CD4-positive, alpha-beta memory T cell (primary cell): ENCODE results near the gene KCTD18. TPM values are rescaled to one million over a fixed set of nuclear protein-coding genes. Genes with fewer than 3 reads are reported as not detected.

ENCODE experiments used
- CTCF ChIA-PET: fragments of 350-600 bp; sonication (Branson Sonifier 250); formaldehyde crosslinking; loops from one replicate; lab custom pipeline; 2021; ENCODE audit warnings: inconsistent platforms; ENCODE audit not compliant: partially characterized antibody; lab: Charles Lee
- POLR2A ChIA-PET: fragments of 350-600 bp; sonication (Branson Sonifier 250); formaldehyde crosslinking; loops from one replicate; lab custom pipeline; 2021; ENCODE audit not compliant: partially characterized antibody; lab: Charles Lee
- DNase-seq, 5 donors: peaks; one replicate each; pipeline versions ENCODE4 v3.0.0 to v3.0.0-alpha.2; 2020 to 2022; ENCODE audit warnings: mixed read lengths in 1 of 5
- H3K27ac ChIP-seq: one replicate; pipeline ENCODE4 v1.7.0; 2013; ENCODE audit warnings: low read depth, low read length
- H3K27me3 ChIP-seq: 2 replicates; pipeline ENCODE4 v1.7.0; 2013; ENCODE audit warnings: mild to moderate bottlenecking, low read length, moderate library complexity; ENCODE audit not compliant: insufficient read depth
- H3K36me3 ChIP-seq: 2 replicates; pipeline ENCODE4 v1.7.0; 2013; ENCODE audit warnings: mild to moderate bottlenecking, low read length, moderate library complexity; ENCODE audit not compliant: insufficient read depth
- H3K4me1 ChIP-seq: 2 replicates; pipeline ENCODE4 v1.7.0; 2013; ENCODE audit warnings: mild to moderate bottlenecking, low read length, moderate library complexity; ENCODE audit not compliant: insufficient read depth
- H3K4me3 ChIP-seq, 2 donors: one replicate each; pipeline ENCODE4 v1.7.0; 2013; ENCODE audit warnings: low read length in 2 of 2, mild to moderate bottlenecking in 1 of 2
- H3K9me3 ChIP-seq, 2 donors: one replicate each; pipeline ENCODE4 v1.7.0; 2013; ENCODE audit warnings: low read length in 2 of 2, control low read depth in 1 of 2; ENCODE audit not compliant: control insufficient read depth in 1 of 2
- H3K27ac Mint-ChIP-seq, 7 donors: one replicate each; pipeline ENCODE4 v1.8.0; 2020 to 2021; ENCODE audit warnings: mixed read lengths in 7 of 7, mild to moderate bottlenecking in 6 of 7, inconsistent platforms in 3 of 7, moderate library complexity in 3 of 7
- H3K27me3 Mint-ChIP-seq, 2 donors: one replicate each; pipeline ENCODE4 v1.8.0; 2020 to 2021; ENCODE audit warnings: mixed read lengths in 2 of 2
- H3K36me3 Mint-ChIP-seq, 2 donors: one replicate each; pipeline ENCODE4 v1.8.0; 2020 to 2021; ENCODE audit warnings: mixed read lengths in 2 of 2, inconsistent platforms in 1 of 2, mild to moderate bottlenecking in 1 of 2
- H3K4me1 Mint-ChIP-seq, 4 donors: one replicate each; pipeline ENCODE4 v1.8.0; 2020 to 2021; ENCODE audit warnings: mixed read lengths in 4 of 4, mild to moderate bottlenecking in 1 of 4
- H3K4me3 Mint-ChIP-seq, 8 donors: one replicate each; pipeline ENCODE4 v1.8.0; 2020 to 2021; ENCODE audit warnings: mixed read lengths in 8 of 8, mild to moderate bottlenecking in 7 of 8, moderate library complexity in 6 of 8, inconsistent platforms in 3 of 8
- H3K9me3 Mint-ChIP-seq, 8 donors: one replicate each; pipeline ENCODE4 v1.8.0; 2020 to 2021; ENCODE audit warnings: mixed read lengths in 8 of 8, mild to moderate bottlenecking in 5 of 8, inconsistent platforms in 3 of 8, moderate library complexity in 1 of 8
- intact Hi-C: fragments of 100-400 bp; cut with micrococcal nuclease; formaldehyde crosslinking; loops from one replicate; pipeline ENCODE4 v1.15.1; 2023
- polyA plus RNA-seq, 2 donors: library from polyadenylated mRNA; unstranded; fragments of 300-500 nt; fragmentation: Illumina TruSeq; gene quantifications; one replicate each; pipeline ENCODE4 v1.2.3, GENCODE V29; 2021
- total RNA-seq, 2 experiments: library from RNA; stranded (reverse); gene quantifications; one replicate each; pipeline ENCODE4 v1.2.3, GENCODE V29; 2021

The KCTD18 gene
- total RNA-seq (10 to 100 TPM; 19.2 to 21.1 TPM), polyA plus RNA-seq (10 to 100 TPM; 14.0 to 15.6 TPM)

DNA sequence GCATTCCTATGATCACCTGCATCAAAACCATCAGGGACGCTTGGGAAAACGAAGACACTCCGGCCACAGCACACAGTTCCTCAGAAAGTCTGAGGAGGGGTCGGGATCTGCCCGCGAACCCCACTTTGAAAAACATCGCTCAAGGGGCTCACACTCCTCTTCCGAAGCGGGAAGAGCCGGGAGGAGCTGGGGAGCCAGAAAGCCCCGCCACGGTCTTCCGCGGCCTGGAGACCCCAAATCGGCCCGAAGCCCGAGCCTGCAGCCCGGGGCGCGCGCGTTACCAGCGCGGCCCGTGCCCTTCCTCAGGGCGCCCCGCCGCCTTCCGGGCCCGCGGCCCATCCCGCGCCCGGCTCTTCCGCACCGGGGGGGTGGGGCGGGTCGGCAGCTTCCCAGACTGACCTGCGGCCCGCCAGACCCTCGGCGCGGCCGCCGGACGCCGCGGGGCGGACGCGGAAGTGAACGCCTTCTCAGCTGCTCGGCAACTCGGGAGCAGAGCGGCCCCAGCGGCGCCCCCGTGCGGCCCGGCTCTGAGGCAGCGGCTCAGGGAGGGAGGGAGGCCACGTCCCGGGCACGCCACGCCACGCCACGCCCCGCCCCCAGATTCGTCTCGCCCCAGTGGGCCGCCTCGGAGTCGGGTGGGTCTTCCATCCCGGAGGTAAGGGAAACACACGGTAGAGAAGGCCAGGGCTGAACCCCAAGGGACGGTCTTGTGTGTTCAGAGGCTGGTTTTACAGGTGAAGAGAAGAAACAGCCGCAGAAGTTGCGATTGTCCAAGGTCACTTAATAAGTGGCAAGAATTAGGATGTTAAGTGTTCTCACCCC, at the start of gene KCTD18:
TSS of gene KCTD18 (minus strand) at position 457 of the 822 bp plus-strand sequence. CDS start 3,052 bp downstream, outside the sequence.
- CTCF ChIA-PET: interaction anchor here (0.8 to 3.6 kb wide), 11 partner anchors 11 to 567 kb away, joined by 3 to 20 read pairs (median 3); partner anchors contain the start of gene SGO2
- Histone ChIP-seq H3K36me3 (no peaks in the 10 kb centered on the region), H3K27me3 (no peaks in the 10 kb centered on the region), H3K4me3 (peak within 1 kb of the TSS; percentile 81), H3K4me1 (peaks cover 29% of the 10 kb centered on the region), H3K27ac (peak within 1 kb of the TSS; percentile 73), H3K9me3 (no peaks in the 10 kb centered on the region)
- POLR2A ChIA-PET: interaction anchor here (0.6 to 1.6 kb wide), 12 partner anchors 12 to 784 kb away, joined by 3 to 12 read pairs (median 4); partner anchors contain the start of genes CLK1, NIF3L1 and SGO2
- DNase-seq: peak; percentile 85 to 90 (median 87)
- no peaks in the 10 kb centered on the region for H3K9me3 Mint-ChIP-seq
- H3K4me3 Mint-ChIP-seq: peak within 1 kb of the TSS; percentile 91 to 98 (median 93)
- peaks cover 30 to 43% (median 32%) of the 10 kb centered on the region in 4 donors for H3K4me1 Mint-ChIP-seq
- intact Hi-C loops: loop anchor here (1.0 to 10.0 kb wide), 2 partner anchors 16 to 945 kb away; partner anchors contain the start of genes SGO2, STRADB and TRAK2
- peak within 1 kb of the TSS; percentile 94 to 98 (median 96) for H3K27ac Mint-ChIP-seq
- peaks cover 5 to 22% of the 10 kb centered on the region in 2 donors for H3K36me3 Mint-ChIP-seq
- no peaks in the 10 kb centered on the region for H3K27me3 Mint-ChIP-seq

DNA sequence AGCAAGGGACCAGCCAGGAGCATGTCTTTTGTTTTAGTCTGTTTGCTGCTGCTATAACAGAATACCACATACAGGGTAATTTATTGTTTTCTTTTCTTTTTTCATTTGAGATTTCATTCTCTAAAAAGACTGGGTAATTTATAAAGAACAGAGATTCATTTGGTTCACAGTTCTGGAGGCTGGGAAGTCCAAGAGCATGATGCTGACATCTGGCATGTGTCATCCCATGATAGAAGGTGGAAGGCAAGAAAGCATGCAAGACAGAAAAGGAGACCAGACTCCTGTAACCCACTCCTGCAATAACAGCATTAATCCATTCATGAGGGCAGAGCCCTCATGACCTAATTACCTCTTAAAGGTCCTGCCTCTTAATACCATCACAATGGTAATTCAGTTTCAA, 30.9 kb upstream of the KCTD18 start:
- Mint-ChIP-seq H3K4me3 (no peak overlapping the region), H3K27ac (no peak overlapping the region), H3K4me1 (no peaks in the 10 kb centered on the region), H3K27me3 (no peaks in the 10 kb centered on the region), H3K36me3 (peaks cover 9 to 35% of the 10 kb centered on the region in 2 donors), H3K9me3 (peaks cover 0 to 9% (median 5%) of the 10 kb centered on the region in 8 donors)
- intact Hi-C loops: no loop called here
- Histone ChIP-seq H3K27ac (no peak overlapping the region), H3K4me1 (no peaks in the 10 kb centered on the region), H3K9me3 (no peaks in the 10 kb centered on the region), H3K27me3 (no peaks in the 10 kb centered on the region), H3K36me3 (no peaks in the 10 kb centered on the region), H3K4me3 (no peak overlapping the region)
- POLR2A ChIA-PET: no interaction called here
- CTCF ChIA-PET: no interaction called here
- DNase-seq: no peak

DNA sequence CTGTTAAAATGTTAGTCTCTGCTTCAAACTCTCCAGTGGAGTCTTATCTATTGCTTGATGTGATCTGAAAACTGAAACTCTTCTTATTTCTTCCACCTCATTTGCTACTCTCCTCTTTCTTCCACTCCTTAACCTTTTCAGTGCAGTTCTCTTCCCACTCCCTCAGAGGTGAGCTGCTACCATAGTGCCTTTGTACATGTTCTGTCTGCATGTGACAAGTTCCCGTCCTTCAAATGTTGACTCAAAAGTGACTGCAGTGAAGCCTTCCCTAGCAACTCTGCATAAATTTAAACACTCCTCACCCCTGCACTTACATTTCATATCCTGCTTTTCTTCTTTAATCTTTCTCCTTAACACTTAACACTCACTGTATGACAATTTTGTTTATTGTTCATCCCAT, 28.3 kb upstream of the KCTD18 start:
- no peaks in the 10 kb centered on the region for H3K4me1 ChIP-seq
- Mint-ChIP-seq H3K9me3 (peaks cover 0 to 9% (median 5%) of the 10 kb centered on the region in 8 donors), H3K27me3 (no peaks in the 10 kb centered on the region), H3K4me1 (no peaks in the 10 kb centered on the region), H3K27ac (no peak overlapping the region), H3K36me3 (peaks cover 9 to 21% of the 10 kb centered on the region in 2 donors), H3K4me3 (no peak overlapping the region)
- intact Hi-C loops: no loop called here
- H3K27me3 ChIP-seq: no peaks in the 10 kb centered on the region
- H3K27ac ChIP-seq: no peak overlapping the region
- no peaks in the 10 kb centered on the region for H3K9me3 ChIP-seq
- H3K4me3 ChIP-seq: no peak overlapping the region
- no peaks in the 10 kb centered on the region for H3K36me3 ChIP-seq
- ChIA-PET CTCF (interaction anchor here (1.1 kb wide), 1 partner anchor 13 kb away, joined by 3 read pairs; no protein-coding TSS in a partner anchor), POLR2A (no interaction called here)
- no peak for DNase-seq

DNA sequence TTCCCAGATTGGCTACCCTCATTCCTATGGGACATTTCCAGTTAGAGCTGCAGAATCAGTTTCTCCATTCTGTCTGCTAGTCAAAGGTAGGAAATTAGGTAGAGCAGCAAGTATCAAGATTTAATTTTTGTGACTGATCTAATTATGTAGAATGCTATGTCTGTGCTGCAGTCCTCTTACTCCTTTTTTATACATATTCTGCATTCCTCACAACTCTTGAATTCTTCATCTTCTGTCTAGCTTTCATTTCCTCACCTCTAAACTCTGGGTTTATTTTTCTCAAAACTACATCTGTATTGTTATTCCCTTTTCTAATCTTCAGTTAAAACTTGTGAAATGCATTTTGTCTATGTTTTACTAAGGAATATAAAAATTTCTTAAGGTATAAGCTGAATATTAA, 24.7 kb upstream of the KCTD18 start:
- no peaks in the 10 kb centered on the region for H3K36me3 ChIP-seq
- intact Hi-C loops: no loop called here

DNA sequence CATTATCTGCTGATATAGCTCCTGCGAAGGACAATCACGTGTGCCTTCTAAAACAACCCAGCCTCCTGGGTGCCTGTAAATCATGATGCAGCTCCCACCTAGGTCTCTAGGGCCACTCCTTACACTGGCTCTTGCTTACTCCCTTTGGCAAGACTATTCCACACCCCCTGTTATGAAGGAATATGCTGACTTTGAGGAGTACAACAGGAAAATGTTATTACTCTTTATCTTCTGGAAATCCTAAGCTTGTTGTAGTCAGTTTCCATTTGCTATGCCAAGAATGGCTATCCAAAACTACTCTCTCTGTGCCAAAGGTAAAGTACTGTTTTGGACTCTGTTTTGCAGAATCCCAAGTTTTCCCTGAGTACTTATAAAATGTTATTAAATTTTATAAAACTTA, 23.9 kb upstream of the KCTD18 start:
- no peaks in the 10 kb centered on the region for H3K27me3 ChIP-seq
- Mint-ChIP-seq H3K4me3 (no peak overlapping the region), H3K27me3 (no peaks in the 10 kb centered on the region), H3K36me3 (no peaks in the 10 kb centered on the region), H3K27ac (no peak overlapping the region), H3K4me1 (no peaks in the 10 kb centered on the region), H3K9me3 (no peaks in the 10 kb centered on the region)
- DNase-seq: no peak
- ChIA-PET POLR2A (no interaction called here), CTCF (no interaction called here)
- intact Hi-C loops: no loop called here
- H3K4me1 ChIP-seq: no peaks in the 10 kb centered on the region
- H3K4me3 ChIP-seq: no peak overlapping the region
- no peaks in the 10 kb centered on the region for H3K9me3 ChIP-seq
- no peaks in the 10 kb centered on the region for H3K36me3 ChIP-seq
- H3K27ac ChIP-seq: no peak overlapping the region

More for the DNA sequence above, 24.7 kb upstream of the KCTD18 start:
- Mint-ChIP-seq H3K4me3 (no peak overlapping the region), H3K4me1 (no peaks in the 10 kb centered on the region), H3K27me3 (no peaks in the 10 kb centered on the region), H3K27ac (no peak overlapping the region), H3K9me3 (peaks cover 0 to under 1% (median 0%) of the 10 kb centered on the region in 8 donors), H3K36me3 (peaks cover under 1 to 1% of the 10 kb centered on the region in 2 donors)
- no peak overlapping the region for H3K4me3 ChIP-seq
- H3K27me3 ChIP-seq: no peaks in the 10 kb centered on the region
- ChIA-PET CTCF (interaction anchor here (0.8 kb wide), 1 partner anchor 48 kb away, joined by 3 read pairs; no protein-coding TSS in a partner anchor), POLR2A (no interaction called here)
- DNase-seq: no peak
- no peak overlapping the region for H3K27ac ChIP-seq
- H3K4me1 ChIP-seq: no peaks in the 10 kb centered on the region
- no peaks in the 10 kb centered on the region for H3K9me3 ChIP-seq

DNA sequence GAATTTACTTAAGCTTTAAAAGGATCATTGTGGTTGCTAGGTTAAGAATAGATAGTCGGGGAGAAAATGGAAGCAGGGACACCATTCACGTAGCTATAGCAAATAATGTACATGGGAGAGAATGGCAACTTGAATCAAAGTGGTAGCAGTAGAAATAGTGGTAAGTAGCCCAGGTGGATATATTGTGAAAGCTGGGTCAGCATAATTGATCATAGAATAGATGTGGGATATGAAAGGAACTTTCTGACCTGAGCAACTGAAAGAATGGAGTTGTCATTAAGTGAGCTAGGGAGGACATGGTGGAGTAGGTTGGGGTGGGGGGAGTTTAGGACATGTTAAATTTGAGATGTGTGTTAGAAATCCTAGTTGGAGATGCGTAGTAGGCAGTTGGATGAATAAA, 18.4 kb upstream of the KCTD18 start:
- intact Hi-C loops: loop anchor here (5.0 kb wide), 2 partner anchors 1071 to 1254 kb away; partner anchors contain the start of genes ALS2 and SATB2
- POLR2A ChIA-PET: interaction anchor here (0.7 kb wide), 1 partner anchor 18 kb away, joined by 4 read pairs; the partner anchor contains the start of gene KCTD18
- CTCF ChIA-PET: no interaction called here

More for the DNA sequence above, 18.4 kb upstream of the KCTD18 start:
- peaks cover 0 to 2% of the 10 kb centered on the region in 2 donors for H3K36me3 Mint-ChIP-seq
- Histone ChIP-seq H3K9me3 (no peaks in the 10 kb centered on the region), H3K27ac (no peak overlapping the region), H3K27me3 (no peaks in the 10 kb centered on the region), H3K36me3 (no peaks in the 10 kb centered on the region), H3K4me3 (no peak overlapping the region), H3K4me1 (peaks cover 14% of the 10 kb centered on the region)
- no peak for DNase-seq
- no peak overlapping the region for H3K27ac Mint-ChIP-seq
- peaks cover 6 to 15% (median 12%) of the 10 kb centered on the region in 4 donors for H3K4me1 Mint-ChIP-seq
- no peaks in the 10 kb centered on the region for H3K27me3 Mint-ChIP-seq
- H3K4me3 Mint-ChIP-seq: no peak overlapping the region
- peaks cover 0 to 1% (median 0%) of the 10 kb centered on the region in 8 donors for H3K9me3 Mint-ChIP-seq
